D341Med (cell line): ENCODE data around the gene STAMBPL1.

ENCODE experiments used
- DNase-seq: peaks from one replicate; pipeline ENCODE4 v3.0.0; 2012; ENCODE audit warnings: low spot score

Gene STAMBPL1

DNA sequence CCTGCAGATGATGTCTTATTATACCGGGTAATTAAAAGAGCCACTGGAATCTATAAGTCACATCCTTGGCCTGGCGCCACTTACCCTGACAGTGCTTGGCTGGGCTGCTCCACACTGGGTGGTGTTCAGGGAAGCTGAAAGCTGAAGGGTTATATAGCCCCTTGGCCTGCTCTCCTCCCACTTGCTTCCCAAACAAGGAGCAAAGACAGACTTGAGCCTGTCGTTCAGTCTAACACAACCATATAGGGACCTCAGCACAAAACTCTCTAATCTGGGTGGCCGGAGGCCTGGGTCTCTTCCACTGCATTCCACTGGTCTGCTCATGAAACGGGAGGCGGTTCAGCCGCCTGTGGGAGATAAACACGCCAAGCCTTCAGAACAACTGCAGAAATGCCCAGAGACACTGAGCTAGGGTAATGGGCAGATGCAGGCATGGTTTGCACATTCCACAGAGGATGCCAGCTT is 72.6 kb downstream of the STAMBPL1 start, which contains the start of gene ACTA2:
Gene ACTA2 (minus strand): TSS at position 127 of the 465 bp plus-strand sequence. CDS start 3,843 bp downstream, outside the sequence.
- DNase-seq = no peak

DNA sequence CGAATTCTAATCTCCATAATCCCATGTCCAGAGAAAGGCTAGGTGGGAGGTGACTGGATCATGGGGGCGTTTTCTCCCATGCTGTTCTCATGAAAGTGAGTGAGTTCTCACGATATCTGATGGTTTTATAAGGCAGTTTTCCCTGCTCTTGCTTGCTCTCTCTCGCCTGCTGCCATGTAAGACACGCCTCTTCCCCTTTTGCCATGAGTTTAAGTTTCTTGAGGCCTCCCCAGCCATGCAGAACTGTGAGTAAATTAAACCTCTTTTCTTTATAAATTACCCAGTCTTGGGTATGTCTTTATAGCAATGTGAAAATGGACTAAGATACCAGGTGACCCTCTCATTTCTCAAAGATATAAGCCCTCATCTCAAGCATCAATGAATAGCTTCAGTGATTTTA is 73.6 kb downstream of the STAMBPL1 start:
- no peak for DNase-seq

- DNase-seq = no peak
These were observed 74.5 kb downstream of the STAMBPL1 start for GRCh38 chr10:88954458-88955083.

DNA sequence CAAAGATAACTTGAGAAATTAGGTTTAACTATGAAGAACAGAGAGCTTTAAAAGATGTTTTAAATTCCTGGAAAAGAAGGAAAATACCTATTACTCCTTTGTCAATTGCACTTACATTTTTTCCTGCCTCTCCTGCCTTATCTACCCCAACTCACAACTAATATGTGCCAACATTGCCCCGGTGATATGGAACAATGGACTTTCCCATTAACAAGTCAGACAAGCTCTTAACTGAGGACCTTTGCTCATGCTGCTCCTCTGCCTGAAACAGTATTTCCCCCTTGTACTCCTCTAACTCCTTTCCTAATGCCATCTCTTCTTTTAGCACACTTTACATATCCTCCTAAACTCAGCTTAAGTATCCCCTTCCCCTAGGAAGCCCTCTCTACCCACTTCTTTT is 77.3 kb downstream of the STAMBPL1 start:
- DNase-seq = no peak

DNA sequence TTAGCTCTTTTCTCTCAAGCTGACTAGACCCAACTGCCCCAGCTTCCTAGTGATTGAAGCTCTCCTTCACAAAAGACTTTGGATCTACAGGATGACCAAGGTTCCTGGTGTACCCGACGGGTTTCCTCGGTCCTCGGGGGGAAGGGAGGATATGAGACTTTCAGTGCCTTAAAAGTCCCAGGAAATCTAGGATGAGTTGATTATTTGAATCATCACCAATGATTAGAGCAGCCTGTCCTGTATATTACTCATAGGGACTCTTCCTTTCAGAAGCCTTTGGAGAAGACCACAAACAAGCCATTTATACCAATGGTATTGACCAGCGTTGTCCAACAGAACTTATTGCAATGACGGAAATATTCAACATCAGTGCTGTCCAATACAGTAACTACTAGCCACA is 78.7 kb downstream of the STAMBPL1 start:
- DNase-seq = no peak

- DNase-seq = no peak
These were observed 80.8 kb downstream of the STAMBPL1 start for GRCh38 chr10:88960802-88961201.

DNA sequence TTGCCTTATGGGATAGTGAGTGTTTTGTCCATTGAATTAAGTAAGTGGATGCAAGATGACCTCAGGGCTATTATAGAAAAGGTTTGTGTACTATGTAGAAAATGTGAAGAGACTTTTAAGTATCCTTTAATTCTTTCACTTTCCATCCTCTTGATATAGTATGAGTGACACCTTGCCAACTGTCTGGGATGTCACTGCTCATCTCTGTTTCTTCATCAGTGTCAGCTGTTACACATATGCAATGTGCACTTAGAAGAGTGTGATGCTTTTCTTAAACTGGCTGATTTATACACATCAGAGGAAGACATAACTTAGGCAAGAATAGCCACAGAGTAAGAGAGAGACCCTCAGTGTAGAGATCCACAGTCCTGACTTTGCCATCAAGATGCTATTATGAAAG is 81.2 kb downstream of the STAMBPL1 start:
- DNase-seq = no peak

GRCh38 chr10:88962336-88962735 is 82.3 kb downstream of the STAMBPL1 start:
- DNase-seq = no peak

DNA sequence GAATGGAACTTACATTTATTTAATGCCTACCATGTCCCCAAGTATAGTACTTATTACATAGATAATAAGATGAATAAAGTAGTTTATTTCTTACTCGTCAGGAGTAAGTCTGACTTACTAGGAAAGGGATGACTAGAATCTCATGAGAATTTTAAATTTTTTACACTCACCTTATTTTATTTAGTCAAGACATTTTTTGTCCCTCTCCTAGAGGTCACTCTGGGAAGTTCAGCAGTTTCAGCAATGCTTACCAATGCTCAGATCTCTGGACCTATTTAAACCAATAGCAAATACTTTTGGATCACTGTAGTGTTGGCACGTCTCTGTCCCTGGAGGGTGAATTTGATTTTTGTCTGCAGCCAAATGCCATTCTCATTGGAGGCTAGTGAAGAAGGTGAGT is 83.3 kb downstream of the STAMBPL1 start:
- no peak for DNase-seq

DNA sequence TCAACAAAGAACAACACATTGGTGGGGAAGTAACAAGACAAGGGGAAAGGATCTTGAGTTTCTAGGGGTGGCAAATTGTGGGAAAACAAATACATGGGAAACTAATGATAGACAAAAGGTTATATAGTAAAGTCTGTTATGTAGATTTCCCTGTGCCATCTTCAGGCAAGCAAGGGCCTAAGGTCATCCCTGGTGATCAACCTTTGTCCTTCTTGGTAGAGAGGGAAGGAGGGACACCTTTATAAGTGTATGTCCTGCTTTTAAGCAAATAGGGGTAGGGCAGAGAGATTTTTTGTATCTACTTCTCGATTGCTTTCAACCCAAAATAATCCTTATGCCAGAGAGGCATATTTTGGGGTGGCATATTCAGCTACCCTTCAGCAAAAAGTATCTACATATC is 84.3 kb downstream of the STAMBPL1 start:
- DNase-seq = no peak

DNA sequence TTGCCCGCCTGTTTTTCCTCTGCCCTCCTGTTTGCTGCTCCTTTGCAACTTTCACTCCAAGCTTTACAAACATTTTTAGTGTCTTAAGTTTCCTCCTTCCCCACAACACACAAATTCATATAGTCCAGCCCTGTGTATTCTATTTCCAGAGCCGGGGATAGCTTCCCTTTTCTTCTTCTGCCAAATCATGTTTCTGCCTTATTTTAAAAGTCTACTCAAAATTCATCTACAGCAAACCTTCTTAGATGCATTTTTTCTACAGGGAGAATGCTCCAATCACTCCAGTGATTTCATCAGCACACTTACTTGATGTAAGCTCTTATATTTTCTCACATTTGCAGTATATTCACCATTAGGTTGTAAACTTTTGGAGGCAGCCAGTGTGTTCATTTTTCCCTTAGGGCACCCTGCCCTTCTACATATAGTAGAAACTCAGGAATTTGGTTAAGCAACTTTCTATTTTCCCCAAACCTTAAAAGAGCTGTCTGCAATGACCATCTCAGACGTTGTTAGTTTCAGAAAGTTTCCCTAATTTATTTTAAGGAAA is 84.9 kb downstream of the STAMBPL1 start:
- no peak for DNase-seq

DNA sequence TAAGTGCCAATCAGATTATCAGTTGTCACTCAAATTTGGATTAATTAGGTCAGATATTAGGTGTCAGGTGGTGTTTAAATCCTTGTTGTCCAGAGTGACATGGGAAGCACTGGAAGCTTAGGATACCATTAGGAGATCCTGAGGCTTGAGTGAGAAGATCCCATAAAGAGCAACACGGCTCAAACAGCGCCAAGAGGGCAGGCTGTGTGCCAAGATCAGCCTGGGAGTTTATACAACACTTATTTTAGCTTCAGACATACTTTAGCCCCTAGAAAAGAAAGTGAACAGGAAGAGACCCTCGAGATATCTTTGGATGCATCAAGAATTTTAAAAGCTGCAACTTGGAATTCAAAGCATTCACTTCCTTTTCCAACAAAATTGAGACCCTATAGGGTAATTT is 86.8 kb downstream of the STAMBPL1 start:
- no peak for DNase-seq

DNA sequence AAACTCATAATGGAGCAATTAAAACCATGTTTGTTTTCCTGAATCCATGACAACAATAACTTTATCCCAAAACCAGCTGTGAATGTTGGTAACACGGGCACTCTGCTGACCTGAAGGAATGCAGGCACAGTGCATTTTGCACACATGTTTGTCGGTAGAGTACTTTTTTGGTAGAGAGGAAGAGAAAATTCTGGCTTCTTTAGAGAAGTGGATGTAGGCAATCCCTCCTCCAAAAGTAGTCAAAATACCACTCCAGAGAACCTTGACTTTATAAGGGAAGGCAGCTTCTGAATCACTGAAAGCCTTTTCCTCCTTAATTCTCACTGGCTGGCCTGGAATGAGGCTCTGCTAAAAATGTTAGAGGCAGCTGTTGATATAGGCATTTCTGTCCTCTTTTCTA is 88.3 kb downstream of the STAMBPL1 start:
- no peak for DNase-seq

DNA sequence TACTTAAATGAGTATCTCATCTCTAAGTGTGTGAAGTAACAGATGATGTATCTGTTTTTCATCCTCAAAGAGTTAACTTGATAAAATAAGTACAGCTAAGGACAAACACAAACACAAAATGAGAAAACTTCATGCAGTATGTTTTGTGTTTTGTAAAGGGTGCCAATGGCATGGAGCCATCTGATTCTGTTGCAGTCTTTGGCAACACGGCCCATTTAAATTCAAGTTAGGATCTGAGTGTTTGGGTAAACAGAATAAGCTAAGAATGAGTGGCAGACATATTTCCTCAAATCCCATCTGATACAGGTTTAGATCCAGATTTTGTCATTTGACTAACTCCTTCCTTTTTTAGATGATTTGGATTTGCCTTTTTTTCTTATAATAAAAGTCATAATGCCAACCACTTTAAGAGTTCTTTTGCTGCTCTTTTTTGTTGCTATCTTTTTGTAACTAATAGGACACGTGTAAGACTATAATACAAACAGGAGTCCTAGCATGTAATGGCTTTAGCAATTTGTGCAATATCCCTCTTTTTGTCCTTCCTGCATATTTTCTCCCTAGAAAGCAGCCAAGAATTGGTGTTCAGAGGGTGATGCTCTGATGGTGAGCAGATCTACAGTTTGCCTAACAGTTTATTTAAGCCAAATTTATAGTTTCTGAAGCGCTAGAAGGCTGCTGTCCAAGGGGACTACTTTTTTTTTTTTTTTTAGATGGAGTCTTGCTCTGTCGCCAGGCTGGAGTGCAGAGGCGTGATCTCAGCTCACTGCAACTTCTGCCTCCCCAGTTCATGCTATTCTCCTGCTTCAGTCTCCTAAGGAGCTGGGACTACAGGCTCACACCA is 91.4 kb downstream of the STAMBPL1 start:
- no peak for DNase-seq
